NK-92 (cell line): ENCODE results near the gene FRY.

Experiments
- DNase-seq: peaks from one replicate; lab custom pipeline; 2025; ENCODE audit not compliant: unreplicated experiment; lab: John Stamatoyannopoulos, UW

Gene FRY

GRCh38 chr13:32126278-32126677 lies 94.7 kb downstream of the FRY start:
- no peak for DNase-seq

GRCh38 chr13:32126756-32127155 lies 95.2 kb downstream of the FRY start:
- DNase-seq = no peak

GRCh38 chr13:32127691-32128090 lies 96.1 kb downstream of the FRY start:
- no peak for DNase-seq

- no peak for DNase-seq
Measured at GRCh38 chr13:32134241-32135055, 102.9 kb downstream of the FRY start.

- no peak for DNase-seq
Measured at GRCh38 chr13:32135056-32135390, 103.4 kb downstream of the FRY start.

GRCh38 chr13:32135655-32136054 lies 104.1 kb downstream of the FRY start:
- no peak for DNase-seq

- DNase-seq = no peak
Measured at GRCh38 chr13:32136061-32136460, 104.5 kb downstream of the FRY start.

- DNase-seq = no peak
Measured at GRCh38 chr13:32136716-32137115, 105.1 kb downstream of the FRY start.

GRCh38 chr13:32139251-32139650 lies 107.7 kb downstream of the FRY start:
- DNase-seq = no peak

GRCh38 chr13:32140109-32140508 lies 108.5 kb downstream of the FRY start:
- no peak for DNase-seq

- no peak for DNase-seq
Measured at GRCh38 chr13:32141462-32141861, 109.9 kb downstream of the FRY start.

GRCh38 chr13:32142115-32142514 lies 110.5 kb downstream of the FRY start:
- DNase-seq = no peak

- DNase-seq = no peak
Measured at GRCh38 chr13:32142956-32143375, 111.4 kb downstream of the FRY start.

GRCh38 chr13:32147193-32147592 lies 115.6 kb downstream of the FRY start:
- DNase-seq = no peak

- no peak for DNase-seq
Measured at GRCh38 chr13:32147976-32148375, 116.4 kb downstream of the FRY start.

- DNase-seq = no peak
Measured at GRCh38 chr13:32150239-32150638, 118.7 kb downstream of the FRY start.

- DNase-seq = no peak
Measured at GRCh38 chr13:32150794-32151193, 119.2 kb downstream of the FRY start.

GRCh38 chr13:32151240-32151639 lies 119.7 kb downstream of the FRY start:
- DNase-seq = no peak

- DNase-seq = no peak
Measured at GRCh38 chr13:32153056-32153455, 121.5 kb downstream of the FRY start.

- DNase-seq = no peak
Measured at GRCh38 chr13:32159137-32159869, 127.7 kb downstream of the FRY start.

GRCh38 chr13:32162395-32163005 lies 130.9 kb downstream of the FRY start:
- no peak for DNase-seq

- no peak for DNase-seq
Measured at GRCh38 chr13:32164622-32165268, 133.2 kb downstream of the FRY start.
